Ovary (tissue), 3 donors: ENCODE results near the gene FBXL7.

Source experiments
- CTCF ChIP-seq, 3 donors: fragments of 450-650 bp in 2 of 3; fragments of 200-600 bp in 1 of 3; IDR thresholded peaks; one replicate each; pipeline versions ENCODE4 v1.5.1 to v1.8.0; 2016 to 2022; ENCODE audit warnings: antibody characterized with exemption in 3 of 3, mild to moderate bottlenecking in 1 of 3
- EP300 ChIP-seq: sonication (generic); formaldehyde crosslinking; IDR thresholded peaks from one replicate; pipeline ENCODE4 v1.6.1; 2017; ENCODE audit warnings: antibody characterized with exemption
- POLR2A ChIP-seq: fragments of 450-650 bp; IDR thresholded peaks from one replicate; pipeline ENCODE4 v1.6.1; 2017; ENCODE audit warnings: antibody characterized with exemption, mild to moderate bottlenecking, moderate library complexity
- donor health status: DM: no; HTN: no; CAD: no.

DNA sequence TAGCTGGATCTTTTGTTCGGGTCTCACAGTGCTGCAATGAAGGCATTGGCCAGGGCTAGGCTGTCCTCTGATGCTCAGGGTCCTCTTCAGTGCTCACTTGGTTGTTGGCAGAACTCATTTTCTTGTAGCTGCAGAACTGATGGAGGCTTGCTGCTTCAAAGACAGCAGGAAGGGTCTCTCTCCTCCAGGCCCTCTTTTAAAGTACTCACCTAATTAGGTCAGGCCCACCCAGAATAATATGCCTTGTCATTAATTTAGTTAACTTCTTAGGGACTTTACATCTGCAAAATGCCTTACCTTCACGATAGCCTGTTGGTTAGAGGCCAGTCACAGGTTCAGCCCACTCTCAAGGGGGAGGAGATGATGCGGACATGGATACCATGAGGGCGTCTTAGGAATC, 114.7 kb downstream of the FBXL7 start:
- no peak for TF ChIP-seq CTCF (IDR thresholded peaks at IDR 0.05)
- no peak for TF ChIP-seq POLR2A
- TF ChIP-seq EP300 = no peak
